Epidermal melanocyte (primary cell): ENCODE results near the gene ACP7.

Experiments used
- DNase-seq: peaks from one replicate; pipeline ENCODE4 v3.0.0; 2011; ENCODE audit warnings: low spot score; ENCODE audit not compliant: insufficient read length

Gene ACP7

GRCh38 chr19:39146686-39147450 lies 62.7 kb downstream of the ACP7 start:
- DNase-seq, result no peak

DNA sequence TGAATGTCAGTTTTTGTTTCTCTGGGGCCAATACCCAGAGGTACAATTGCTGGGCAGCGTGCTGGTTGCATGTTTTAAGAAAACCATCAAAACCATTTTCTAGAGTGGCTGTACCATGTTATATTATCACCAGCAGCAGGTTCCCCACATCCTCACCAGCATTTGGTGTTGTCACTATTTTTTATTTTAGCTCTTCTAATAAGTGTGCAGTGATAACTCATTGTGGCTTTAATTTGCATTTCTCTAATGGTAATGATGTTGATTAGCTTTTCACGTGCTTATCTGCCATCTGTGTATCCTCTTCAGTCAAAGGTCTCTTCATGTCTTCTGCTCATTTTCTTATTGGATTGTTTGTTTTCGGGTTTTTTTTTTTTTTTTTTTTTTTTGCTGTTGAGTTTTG lies 63.3 kb downstream of the ACP7 start:
- DNase-seq, result no peak

GRCh38 chr19:39148939-39149529 lies 64.9 kb downstream of the ACP7 start:
- no peak for DNase-seq

- DNase-seq, result no peak
Observed at GRCh38 chr19:39150235-39150634, 66.1 kb downstream of the ACP7 start.

- no peak for DNase-seq
Observed at GRCh38 chr19:39150807-39151600, 66.8 kb downstream of the ACP7 start.

DNA sequence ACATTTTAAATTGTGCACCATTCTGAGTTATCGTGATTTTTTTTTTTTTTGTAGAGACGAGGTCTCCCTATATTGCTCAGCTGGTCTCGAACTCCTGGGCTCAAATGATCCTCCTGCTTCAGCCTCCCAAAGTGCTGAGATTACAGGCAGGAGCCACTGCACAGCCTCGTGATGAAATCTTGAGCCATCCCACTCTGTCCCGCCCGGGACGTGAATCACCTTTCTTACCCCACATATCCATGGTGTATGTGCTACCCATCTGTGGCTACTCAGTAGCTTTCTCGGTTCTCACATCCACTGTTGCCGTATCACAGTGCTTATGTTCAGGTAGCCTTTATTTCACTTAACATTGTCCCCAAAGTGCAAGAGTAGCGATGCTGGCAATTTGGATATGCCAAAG lies 67.9 kb downstream of the ACP7 start:
- no peak for DNase-seq

GRCh38 chr19:39154100-39154628 lies 70.0 kb downstream of the ACP7 start:
- DNase-seq, result no peak

GRCh38 chr19:39154629-39155100 lies 70.5 kb downstream of the ACP7 start:
- DNase-seq, result no peak

DNA sequence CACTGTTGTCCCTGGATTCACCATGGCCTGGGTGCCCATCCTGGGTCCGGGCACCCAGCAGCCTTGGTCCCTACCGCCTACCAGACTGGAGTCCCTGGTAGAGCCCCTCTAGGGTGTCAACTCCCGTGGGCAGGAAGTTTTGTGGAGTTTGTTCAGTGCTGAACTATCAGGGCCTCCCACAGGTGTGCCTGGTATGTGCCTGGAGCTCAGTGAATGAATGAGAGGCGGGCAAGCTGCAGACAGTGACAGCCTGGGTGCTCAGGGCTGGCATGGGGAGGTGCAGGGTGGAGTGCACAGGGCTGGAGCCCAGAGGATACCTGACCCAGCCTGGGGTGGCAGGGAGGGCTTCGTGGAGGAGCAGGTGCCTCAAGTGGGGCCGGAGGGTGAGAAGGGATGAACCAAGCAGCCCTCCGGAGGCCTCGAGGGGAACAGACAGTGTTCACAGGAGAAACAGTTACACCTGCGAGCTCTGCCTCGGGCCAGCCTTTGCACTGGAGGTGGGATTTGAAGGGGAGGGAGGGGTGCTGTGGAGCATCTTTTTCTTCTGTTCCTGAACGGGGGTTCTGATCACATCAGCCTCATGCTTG lies 71.0 kb downstream of the ACP7 start:
- DNase-seq, result no peak

GRCh38 chr19:39155741-39156140 lies 71.6 kb downstream of the ACP7 start:
- DNase-seq, result no peak

DNA sequence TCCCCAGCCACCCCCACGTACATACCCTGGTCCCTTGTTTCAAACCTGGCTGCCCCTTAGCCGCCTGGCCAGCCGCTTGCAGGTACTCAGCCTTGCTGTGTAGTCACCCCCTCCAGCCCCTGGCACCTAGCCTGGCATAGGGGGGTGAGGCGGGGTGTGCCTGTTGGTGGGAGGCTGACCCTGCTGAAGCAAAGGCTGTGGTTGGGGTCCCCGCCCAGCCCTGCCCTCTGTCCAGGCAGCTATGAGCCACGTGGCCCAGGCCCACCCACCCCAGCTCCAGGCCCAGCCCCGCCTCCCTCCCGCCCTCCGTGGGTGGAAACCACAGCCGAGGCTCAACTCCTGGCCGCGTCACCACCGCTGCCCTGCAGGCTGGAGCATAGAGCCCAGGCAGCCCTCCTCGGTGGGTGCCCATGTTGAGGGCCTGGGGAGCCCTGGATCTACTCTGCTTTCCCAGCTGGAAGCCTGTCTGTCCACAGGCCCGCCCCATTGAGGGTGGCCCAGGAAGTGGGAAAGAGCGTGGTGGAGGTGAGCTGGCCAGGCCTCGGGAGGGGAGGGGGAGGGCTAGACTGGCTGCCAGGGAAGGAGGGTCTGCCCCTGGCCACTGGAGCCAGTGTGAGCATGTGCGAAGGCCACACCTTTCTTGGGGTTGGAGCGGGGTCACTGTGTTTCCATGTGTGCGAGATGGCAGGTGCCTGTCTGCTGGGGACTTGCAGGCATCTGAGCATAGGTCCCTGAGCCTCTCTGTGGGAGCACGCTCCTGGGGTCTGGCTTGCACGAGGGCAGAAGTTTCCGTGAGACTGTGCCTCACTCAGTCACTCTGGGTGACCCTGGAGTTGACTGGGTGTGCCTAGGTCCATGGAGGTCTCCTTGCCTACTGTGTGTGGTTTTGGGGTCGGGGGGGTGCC lies 72.4 kb downstream of the ACP7 start:
- no peak for DNase-seq

DNA sequence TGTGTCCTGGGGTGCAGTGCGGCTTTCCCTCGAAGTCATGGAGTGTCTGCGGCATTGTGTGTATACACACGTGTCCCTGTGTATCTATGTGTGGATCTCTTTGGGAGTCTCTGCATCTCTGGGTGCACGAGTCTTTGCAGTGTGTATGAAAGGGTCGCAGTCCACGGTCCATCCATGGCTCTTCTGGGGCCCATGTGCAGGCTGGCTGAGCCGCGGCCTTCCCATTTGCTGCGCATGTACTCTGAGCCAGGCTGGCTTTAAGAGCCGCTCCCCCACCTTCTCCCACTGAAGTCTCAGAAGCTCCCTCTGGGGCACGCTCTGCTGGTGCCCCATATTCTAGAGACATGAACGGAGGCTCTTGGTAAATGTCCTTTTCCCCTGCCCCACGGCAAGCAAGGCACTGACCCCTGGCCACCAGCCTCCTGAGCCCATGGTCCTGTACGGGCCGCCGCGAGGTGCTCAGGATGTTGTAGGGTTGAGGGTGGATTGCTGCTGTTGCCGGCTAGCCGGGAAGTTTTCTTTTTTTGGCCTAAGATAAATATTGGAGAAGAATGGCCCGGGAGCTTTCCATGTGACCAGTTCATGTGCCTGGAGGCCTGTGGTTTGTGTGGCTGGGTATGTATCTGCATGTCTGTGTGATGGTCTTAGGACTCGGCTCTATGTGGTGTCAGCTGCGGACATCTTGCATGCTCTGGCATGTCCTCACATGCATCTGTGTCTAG lies 73.3 kb downstream of the ACP7 start:
- peak; percentile 93 for DNase-seq

DNA sequence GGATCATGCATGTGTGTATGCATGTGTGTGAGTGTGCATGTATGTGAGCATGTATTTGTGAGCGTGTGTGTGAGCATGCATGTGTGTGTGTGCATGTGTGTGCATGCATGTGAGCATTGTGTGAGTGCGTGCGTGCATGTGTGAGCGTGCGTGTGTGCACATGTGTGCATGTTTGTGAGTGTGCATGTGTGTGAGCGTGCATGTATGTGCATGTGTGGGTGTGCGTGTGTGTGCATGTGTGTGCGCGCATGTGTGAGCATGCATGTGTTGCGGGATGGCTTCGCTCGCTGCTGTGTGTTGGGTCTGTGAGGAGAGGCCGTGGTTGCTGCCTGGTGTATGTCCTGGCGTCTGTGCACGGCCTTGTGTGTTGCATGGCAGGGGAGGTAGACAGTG lies 73.8 kb downstream of the ACP7 start:
- no peak for DNase-seq

- DNase-seq, result no peak
Observed at GRCh38 chr19:39158646-39159260, 74.6 kb downstream of the ACP7 start.

DNA sequence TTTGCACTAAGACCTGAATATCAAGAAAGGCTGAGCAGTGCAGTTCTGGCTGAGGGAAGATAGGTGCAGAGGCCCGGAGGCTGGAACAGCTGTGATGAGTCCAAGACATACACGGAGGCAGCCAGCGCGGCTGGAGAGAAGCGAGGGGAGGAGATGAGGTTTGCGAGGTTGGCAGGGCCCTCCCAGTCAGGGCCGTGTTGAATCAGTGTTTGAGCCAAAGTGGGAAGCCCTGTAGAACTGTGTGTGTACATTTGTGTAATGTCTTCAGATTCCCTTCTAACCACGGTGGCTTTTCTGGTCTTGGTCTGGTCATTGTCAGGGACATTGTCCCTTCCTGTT lies 76.3 kb downstream of the ACP7 start:
- DNase-seq, result no peak
